ENCODE measurements around the gene KIF26B. TPM values are rescaled to one million over a fixed set of nuclear protein-coding genes. Genes with fewer than 3 reads are reported as not detected.

The KIF26B gene
- total RNA-seq, 1 experiment from 2014 or later = 1.2 TPM

GRCh38 chr1:245301162-245301580 lies 146.4 kb downstream of the KIF26B start:
- TF ChIP-seq, protein P1, sequence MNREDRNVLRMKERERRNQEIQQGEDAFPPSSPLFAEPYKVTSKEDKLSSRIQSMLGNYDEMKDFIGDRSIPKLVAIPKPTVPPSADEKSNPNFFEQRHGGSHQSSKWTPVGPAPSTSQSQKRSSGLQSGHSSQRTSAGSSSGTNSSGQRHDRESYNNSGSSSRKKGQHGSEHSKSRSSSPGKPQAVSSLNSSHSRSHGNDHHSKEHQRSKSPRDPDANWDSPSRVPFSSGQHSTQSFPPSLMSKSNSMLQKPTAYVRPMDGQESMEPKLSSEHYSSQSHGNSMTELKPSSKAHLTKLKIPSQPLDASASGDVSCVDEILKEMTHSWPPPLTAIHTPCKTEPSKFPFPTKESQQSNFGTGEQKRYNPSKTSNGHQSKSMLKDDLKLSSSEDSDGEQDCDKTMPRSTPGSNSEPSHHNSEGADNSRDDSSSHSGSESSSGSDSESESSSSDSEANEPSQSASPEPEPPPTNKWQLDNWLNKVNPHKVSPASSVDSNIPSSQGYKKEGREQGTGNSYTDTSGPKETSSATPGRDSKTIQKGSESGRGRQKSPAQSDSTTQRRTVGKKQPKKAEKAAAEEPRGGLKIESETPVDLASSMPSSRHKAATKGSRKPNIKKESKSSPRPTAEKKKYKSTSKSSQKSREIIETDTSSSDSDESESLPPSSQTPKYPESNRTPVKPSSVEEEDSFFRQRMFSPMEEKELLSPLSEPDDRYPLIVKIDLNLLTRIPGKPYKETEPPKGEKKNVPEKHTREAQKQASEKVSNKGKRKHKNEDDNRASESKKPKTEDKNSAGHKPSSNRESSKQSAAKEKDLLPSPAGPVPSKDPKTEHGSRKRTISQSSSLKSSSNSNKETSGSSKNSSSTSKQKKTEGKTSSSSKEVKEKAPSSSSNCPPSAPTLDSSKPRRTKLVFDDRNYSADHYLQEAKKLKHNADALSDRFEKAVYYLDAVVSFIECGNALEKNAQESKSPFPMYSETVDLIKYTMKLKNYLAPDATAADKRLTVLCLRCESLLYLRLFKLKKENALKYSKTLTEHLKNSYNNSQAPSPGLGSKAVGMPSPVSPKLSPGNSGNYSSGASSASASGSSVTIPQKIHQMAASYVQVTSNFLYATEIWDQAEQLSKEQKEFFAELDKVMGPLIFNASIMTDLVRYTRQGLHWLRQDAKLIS (CRISPR knock-in tag; IDR thresholded peaks at IDR 0.05; ENCODE audit: borderline replicate concordance) = no peak
- TF ChIP-seq ZBTB21 (CRISPR knock-in tag; IDR thresholded peaks at IDR 0.05; ENCODE audit: borderline replicate concordance) = no peak
- no peak for TF ChIP-seq OVOL2 (CRISPR knock-in tag; IDR thresholded peaks at IDR 0.05; ENCODE audit: borderline replicate concordance)
- TF ChIP-seq, protein P2, sequence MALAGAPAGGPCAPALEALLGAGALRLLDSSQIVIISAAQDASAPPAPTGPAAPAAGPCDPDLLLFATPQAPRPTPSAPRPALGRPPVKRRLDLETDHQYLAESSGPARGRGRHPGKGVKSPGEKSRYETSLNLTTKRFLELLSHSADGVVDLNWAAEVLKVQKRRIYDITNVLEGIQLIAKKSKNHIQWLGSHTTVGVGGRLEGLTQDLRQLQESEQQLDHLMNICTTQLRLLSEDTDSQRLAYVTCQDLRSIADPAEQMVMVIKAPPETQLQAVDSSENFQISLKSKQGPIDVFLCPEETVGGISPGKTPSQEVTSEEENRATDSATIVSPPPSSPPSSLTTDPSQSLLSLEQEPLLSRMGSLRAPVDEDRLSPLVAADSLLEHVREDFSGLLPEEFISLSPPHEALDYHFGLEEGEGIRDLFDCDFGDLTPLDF (CRISPR knock-in tag; IDR thresholded peaks at IDR 0.05) = no peak
- no peak for TF ChIP-seq ZNF121 (CRISPR knock-in tag; IDR thresholded peaks at IDR 0.05)
- no peaks in the 10 kb centered on the region for H3K36me3 Mint-ChIP-seq
- ChIA-PET POLR2A (no interaction called here), CTCF (no interaction called here)
- H3K4me1 Mint-ChIP-seq = no peaks in the 10 kb centered on the region
- H3K27ac Mint-ChIP-seq = no peak overlapping the region
- no peak overlapping the region for H3K4me3 Mint-ChIP-seq
- DNase-seq (ENCODE audit: low spot score) (no peak), ATAC-seq (no peak)
- peaks cover 4% of the 10 kb centered on the region for H3K9me3 Mint-ChIP-seq
- H3K27me3 Mint-ChIP-seq (ENCODE audit: low read depth) = no peaks in the 10 kb centered on the region

- H3K9me3 Mint-ChIP-seq = peaks cover 4% of the 10 kb centered on the region
- no peak for TF ChIP-seq ZNF121 (CRISPR knock-in tag; IDR thresholded peaks at IDR 0.05)
- no peak for TF ChIP-seq ESRRA (CRISPR knock-in tag; IDR thresholded peaks at IDR 0.05; ENCODE audit: borderline replicate concordance)
- TF ChIP-seq, protein P3, sequence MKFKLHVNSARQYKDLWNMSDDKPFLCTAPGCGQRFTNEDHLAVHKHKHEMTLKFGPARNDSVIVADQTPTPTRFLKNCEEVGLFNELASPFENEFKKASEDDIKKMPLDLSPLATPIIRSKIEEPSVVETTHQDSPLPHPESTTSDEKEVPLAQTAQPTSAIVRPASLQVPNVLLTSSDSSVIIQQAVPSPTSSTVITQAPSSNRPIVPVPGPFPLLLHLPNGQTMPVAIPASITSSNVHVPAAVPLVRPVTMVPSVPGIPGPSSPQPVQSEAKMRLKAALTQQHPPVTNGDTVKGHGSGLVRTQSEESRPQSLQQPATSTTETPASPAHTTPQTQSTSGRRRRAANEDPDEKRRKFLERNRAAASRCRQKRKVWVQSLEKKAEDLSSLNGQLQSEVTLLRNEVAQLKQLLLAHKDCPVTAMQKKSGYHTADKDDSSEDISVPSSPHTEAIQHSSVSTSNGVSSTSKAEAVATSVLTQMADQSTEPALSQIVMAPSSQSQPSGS (CRISPR knock-in tag; IDR thresholded peaks at IDR 0.05; ENCODE audit: borderline replicate concordance, low read depth) = no peak
- DNase-seq (ENCODE audit: low spot score) = no peak
- no peak overlapping the region for H3K4me3 Mint-ChIP-seq
- no peaks in the 10 kb centered on the region for H3K36me3 Mint-ChIP-seq
- no peak overlapping the region for H3K27ac Mint-ChIP-seq
- CTCF ChIA-PET = no interaction called here
- no peak for ATAC-seq
- POLR2A ChIA-PET = no interaction called here
- no peaks in the 10 kb centered on the region for H3K27me3 Mint-ChIP-seq (ENCODE audit: low read depth)
- H3K4me1 Mint-ChIP-seq = no peaks in the 10 kb centered on the region
Observed at GRCh38 chr1:245301921-245302320, 147.1 kb downstream of the KIF26B start.

GRCh38 chr1:245304698-245305097 lies 149.9 kb downstream of the KIF26B start:
- CTCF ChIA-PET = no interaction called here

DNA sequence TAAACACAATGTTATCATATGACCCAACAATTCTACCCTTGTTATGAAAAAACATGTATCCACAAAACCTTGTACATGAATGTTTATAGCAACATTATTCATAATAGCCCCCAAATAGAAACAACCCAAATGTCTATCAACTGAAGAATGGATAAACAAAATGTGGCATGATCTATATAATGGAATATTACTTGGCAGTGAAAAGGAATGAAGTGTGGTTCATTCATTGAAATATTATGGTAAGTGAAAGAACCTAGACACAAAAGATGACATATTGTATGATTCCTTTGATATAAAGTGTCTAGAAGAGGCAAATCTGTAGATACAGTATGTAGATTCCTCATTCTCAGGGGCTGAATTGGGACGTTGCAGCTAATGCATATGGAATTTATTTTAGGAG lies 151.2 kb downstream of the KIF26B start:
- Mint-ChIP-seq H3K9me3 (peaks cover 14% of the 10 kb centered on the region), H3K27me3 (ENCODE audit: low read depth) (peaks cover 2% of the 10 kb centered on the region; the same call in 1 of the 2 replicates), H3K27ac (no peak overlapping the region), H3K4me3 (no peak overlapping the region), H3K4me1 (peaks cover 8% of the 10 kb centered on the region), H3K36me3 (no peaks in the 10 kb centered on the region)
- ATAC-seq (no peak), DNase-seq (ENCODE audit: low spot score) (no peak)
- ChIA-PET CTCF (no interaction called here), POLR2A (no interaction called here)
- TF ChIP-seq ZNF121 (CRISPR knock-in tag; IDR thresholded peaks at IDR 0.05) (no peak), ZNF416 (CRISPR knock-in tag; IDR thresholded peaks at IDR 0.05) (no peak), TEAD4 (CRISPR knock-in tag; IDR thresholded peaks at IDR 0.05) (no peak), JAZF1 (CRISPR knock-in tag; IDR thresholded peaks at IDR 0.05) (no peak), NFYB (CRISPR knock-in tag; conservative IDR thresholded peaks at IDR 0.05; ENCODE audit: low read depth) (no peak), HMGA2 (CRISPR knock-in tag; IDR thresholded peaks at IDR 0.05) (no peak), ZNF219 (CRISPR knock-in tag; IDR thresholded peaks at IDR 0.05; ENCODE audit: borderline replicate concordance) (no peak)
- TF ChIP-seq, protein P4, sequence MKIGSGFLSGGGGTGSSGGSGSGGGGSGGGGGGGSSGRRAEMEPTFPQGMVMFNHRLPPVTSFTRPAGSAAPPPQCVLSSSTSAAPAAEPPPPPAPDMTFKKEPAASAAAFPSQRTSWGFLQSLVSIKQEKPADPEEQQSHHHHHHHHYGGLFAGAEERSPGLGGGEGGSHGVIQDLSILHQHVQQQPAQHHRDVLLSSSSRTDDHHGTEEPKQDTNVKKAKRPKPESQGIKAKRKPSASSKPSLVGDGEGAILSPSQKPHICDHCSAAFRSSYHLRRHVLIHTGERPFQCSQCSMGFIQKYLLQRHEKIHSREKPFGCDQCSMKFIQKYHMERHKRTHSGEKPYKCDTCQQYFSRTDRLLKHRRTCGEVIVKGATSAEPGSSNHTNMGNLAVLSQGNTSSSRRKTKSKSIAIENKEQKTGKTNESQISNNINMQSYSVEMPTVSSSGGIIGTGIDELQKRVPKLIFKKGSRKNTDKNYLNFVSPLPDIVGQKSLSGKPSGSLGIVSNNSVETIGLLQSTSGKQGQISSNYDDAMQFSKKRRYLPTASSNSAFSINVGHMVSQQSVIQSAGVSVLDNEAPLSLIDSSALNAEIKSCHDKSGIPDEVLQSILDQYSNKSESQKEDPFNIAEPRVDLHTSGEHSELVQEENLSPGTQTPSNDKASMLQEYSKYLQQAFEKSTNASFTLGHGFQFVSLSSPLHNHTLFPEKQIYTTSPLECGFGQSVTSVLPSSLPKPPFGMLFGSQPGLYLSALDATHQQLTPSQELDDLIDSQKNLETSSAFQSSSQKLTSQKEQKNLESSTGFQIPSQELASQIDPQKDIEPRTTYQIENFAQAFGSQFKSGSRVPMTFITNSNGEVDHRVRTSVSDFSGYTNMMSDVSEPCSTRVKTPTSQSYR (CRISPR knock-in tag; IDR thresholded peaks at IDR 0.05) = no peak
- TF ChIP-seq, protein P2 (CRISPR knock-in tag; IDR thresholded peaks at IDR 0.05) = no peak

More at GRCh38 chr1:245304698-245305097, 149.9 kb downstream of the KIF26B start:
- POLR2A ChIA-PET = no interaction called here
- H3K36me3 Mint-ChIP-seq = no peaks in the 10 kb centered on the region
- TF ChIP-seq, protein P5, sequence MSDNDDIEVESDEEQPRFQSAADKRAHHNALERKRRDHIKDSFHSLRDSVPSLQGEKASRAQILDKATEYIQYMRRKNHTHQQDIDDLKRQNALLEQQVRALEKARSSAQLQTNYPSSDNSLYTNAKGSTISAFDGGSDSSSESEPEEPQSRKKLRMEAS (CRISPR knock-in tag; IDR thresholded peaks at IDR 0.05) = no peak
- TF ChIP-seq ZNF396 (CRISPR knock-in tag; IDR thresholded peaks at IDR 0.05; ENCODE audit: borderline replicate concordance) = no peak
- TF ChIP-seq ELF4 (CRISPR knock-in tag; IDR thresholded peaks at IDR 0.05; ENCODE audit: low read depth) = no peak
- TF ChIP-seq TP53 (CRISPR knock-in tag; IDR thresholded peaks at IDR 0.05) = no peak
- TF ChIP-seq EMX1 (CRISPR knock-in tag; IDR thresholded peaks at IDR 0.05) = no peak
- no peak for ATAC-seq
- H3K4me1 Mint-ChIP-seq = no peaks in the 10 kb centered on the region
- H3K9me3 Mint-ChIP-seq = peaks cover 14% of the 10 kb centered on the region
- DNase-seq (ENCODE audit: low spot score) = no peak
- no peak overlapping the region for H3K27ac Mint-ChIP-seq
- peaks cover 2% of the 10 kb centered on the region; the same call in 1 of the 2 replicates for H3K27me3 Mint-ChIP-seq (ENCODE audit: low read depth)
- no peak overlapping the region for H3K4me3 Mint-ChIP-seq
